Activated T-cell treated with anti-CD3 and anti-CD28 coated beads, Interleukin-2, amount 50 U/mL, for 4 hours (primary cell): ENCODE results near the gene CXCR1. TPM values are rescaled to one million over a fixed set of nuclear protein-coding genes. Genes with fewer than 3 reads are reported as not detected.
"Not testable (repeated sequence)": the region's sequence is repeated elsewhere in the genome, so short reads cannot be mapped to it uniquely, and the experiment has no call there.

Source experiments
- ATAC-seq, 2 donors: fragments of 200-7000 bp; cut with Tn5 transposase; one replicate each; pipeline ENCODE4 v1.10.0; 2021
- DNase-seq: peaks from one replicate; pipeline ENCODE4 v3.0.0-alpha.2; 2020
- H3K27me3 Mint-ChIP-seq: one replicate; pipeline ENCODE4 v1.8.0; 2021; ENCODE audit warnings: low read depth, mixed read lengths
- H3K36me3 Mint-ChIP-seq: one replicate; pipeline ENCODE4 v1.8.0; 2022; ENCODE audit warnings: mixed read lengths; ENCODE audit not compliant: insufficient read depth
- H3K4me1 Mint-ChIP-seq: one replicate; pipeline ENCODE4 v1.8.0; 2021; ENCODE audit warnings: low read depth, mixed read lengths
- H3K4me3 Mint-ChIP-seq: one replicate; pipeline ENCODE4 v1.8.0; 2021; ENCODE audit warnings: mild to moderate bottlenecking, moderate library complexity, mixed read lengths
- H3K9me3 Mint-ChIP-seq: one replicate; pipeline ENCODE4 v1.8.0; 2021; ENCODE audit warnings: mixed read lengths
- total RNA-seq, 3 donors: library from RNA; stranded (reverse); gene quantifications; one replicate each; pipeline ENCODE4 v1.2.1, GENCODE V29; 2021

CXCR1 gene
- total RNA-seq, 3 donors from 2014 or later, result not detected

GRCh38 chr2:218145124-218145523 is 21.6 kb downstream of the CXCR1 start:
- Mint-ChIP-seq H3K36me3 (no peaks in the 10 kb centered on the region), H3K27me3 (peaks cover 11% of the 10 kb centered on the region), H3K4me1 (no peaks in the 10 kb centered on the region), H3K4me3 (no peak overlapping the region), H3K9me3 (no peaks in the 10 kb centered on the region)
- ATAC-seq (no peak), DNase-seq (no peak)

DNA sequence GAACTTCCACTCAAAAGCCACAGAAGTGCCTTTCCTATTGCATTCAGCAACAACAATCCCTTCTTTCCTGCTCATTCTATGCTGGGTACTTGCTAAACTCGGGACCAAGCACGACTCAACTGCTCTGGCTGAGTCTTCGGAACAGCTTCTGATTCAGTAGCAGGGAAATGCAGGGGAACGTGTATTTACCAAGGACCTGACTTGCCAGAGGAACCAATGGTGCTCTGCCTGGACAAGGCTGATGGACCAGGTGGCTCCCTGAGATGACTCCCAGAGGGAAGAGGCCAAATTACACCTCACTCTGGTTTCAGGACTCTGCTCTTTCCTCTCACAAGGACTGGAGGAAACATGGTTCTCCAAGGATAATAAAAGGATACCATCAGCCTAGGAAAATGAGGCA is 28.7 kb downstream of the CXCR1 start:
- H3K27me3 Mint-ChIP-seq, result peaks cover 46% of the 10 kb centered on the region
- H3K36me3 Mint-ChIP-seq, result no peaks in the 10 kb centered on the region
- no peaks in the 10 kb centered on the region for H3K4me1 Mint-ChIP-seq
- H3K9me3 Mint-ChIP-seq, result no peaks in the 10 kb centered on the region
- DNase-seq (no peak), ATAC-seq (no peak)
- H3K4me3 Mint-ChIP-seq, result no peak overlapping the region

DNA sequence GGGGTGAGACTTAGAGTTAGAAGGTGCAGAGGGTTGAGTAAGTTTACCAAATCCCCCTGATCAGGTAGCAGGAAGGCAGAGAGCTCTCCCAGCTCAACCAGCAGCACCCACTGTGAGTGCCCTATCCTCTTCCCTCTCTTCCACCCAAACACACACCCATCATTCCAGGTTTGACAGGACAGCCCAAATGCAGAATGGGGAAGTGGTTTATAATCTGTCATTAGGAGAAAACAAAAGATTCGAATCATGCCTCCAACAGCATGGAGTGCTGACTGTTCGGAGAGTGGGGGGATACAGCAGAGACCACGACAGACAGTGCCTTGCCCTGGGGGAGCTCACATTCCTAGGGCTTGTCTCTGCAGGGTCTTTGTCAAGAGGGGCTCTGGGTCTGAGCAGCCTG is 29.2 kb downstream of the CXCR1 start:
- no peaks in the 10 kb centered on the region for H3K36me3 Mint-ChIP-seq
- peaks cover 46% of the 10 kb centered on the region for H3K27me3 Mint-ChIP-seq
- ATAC-seq, result no peak
- no peaks in the 10 kb centered on the region for H3K9me3 Mint-ChIP-seq
- no peaks in the 10 kb centered on the region for H3K4me1 Mint-ChIP-seq
- DNase-seq, result no peak
- no peak overlapping the region for H3K4me3 Mint-ChIP-seq

- Mint-ChIP-seq H3K9me3 (no peaks in the 10 kb centered on the region), H3K4me1 (no peaks in the 10 kb centered on the region), H3K4me3 (no peak overlapping the region), H3K36me3 (no peaks in the 10 kb centered on the region), H3K27me3 (peaks cover 13% of the 10 kb centered on the region)
- ATAC-seq (no peak), DNase-seq (no peak)
Observed at GRCh38 chr2:218130822-218131221, 35.9 kb downstream of the CXCR1 start.

GRCh38 chr2:218130377-218130776 is 36.4 kb downstream of the CXCR1 start:
- H3K4me3 Mint-ChIP-seq, result no peak overlapping the region
- H3K4me1 Mint-ChIP-seq, result peaks cover 4% of the 10 kb centered on the region
- H3K36me3 Mint-ChIP-seq, result no peaks in the 10 kb centered on the region
- H3K9me3 Mint-ChIP-seq, result no peaks in the 10 kb centered on the region
- ATAC-seq (no peak), DNase-seq (no peak)
- peaks cover 13% of the 10 kb centered on the region for H3K27me3 Mint-ChIP-seq

- DNase-seq, result no peak
- H3K36me3 Mint-ChIP-seq, result no peaks in the 10 kb centered on the region
Observed at GRCh38 chr2:218129458-218130135, 37.2 kb downstream of the CXCR1 start.

DNA sequence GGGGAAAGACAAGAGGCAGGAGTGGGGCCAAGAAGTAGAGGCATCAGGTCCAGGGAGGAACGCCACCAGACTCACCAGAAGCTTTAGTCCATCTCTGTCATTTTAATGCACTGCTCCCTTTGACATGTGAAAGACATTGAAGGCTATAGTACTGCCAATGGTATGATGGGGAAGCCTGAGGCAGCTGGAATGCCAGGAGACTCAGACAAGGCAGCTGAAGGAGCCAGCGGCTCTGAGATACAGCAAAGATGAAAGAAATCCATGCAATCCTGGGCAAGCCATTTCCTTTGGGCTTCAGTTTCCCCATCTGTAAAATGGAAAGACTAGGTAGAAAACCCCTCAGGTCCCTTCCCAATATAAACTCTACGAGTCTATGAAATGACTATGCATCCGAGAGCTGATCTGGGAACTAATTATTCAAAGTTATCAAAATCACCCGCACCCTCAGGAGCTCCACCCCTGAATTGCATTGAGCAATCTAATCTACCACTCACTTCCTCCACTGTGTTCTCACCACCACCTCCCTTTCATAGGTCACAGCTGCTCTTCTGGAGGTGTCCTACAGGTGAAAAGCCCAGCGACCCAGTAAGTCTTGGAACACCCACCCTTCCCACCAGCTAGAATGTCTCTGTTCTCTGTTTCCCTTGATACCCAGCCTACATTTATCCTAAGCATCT is 37.8 kb downstream of the CXCR1 start:
- no peaks in the 10 kb centered on the region for H3K36me3 Mint-ChIP-seq
- H3K4me1 Mint-ChIP-seq, result peaks cover 5% of the 10 kb centered on the region
- ATAC-seq, result no peak
- H3K27me3 Mint-ChIP-seq, result peaks cover 16% of the 10 kb centered on the region
- no peaks in the 10 kb centered on the region for H3K9me3 Mint-ChIP-seq
- no peak for DNase-seq
- no peak overlapping the region for H3K4me3 Mint-ChIP-seq

More at GRCh38 chr2:218129458-218130135, 37.2 kb downstream of the CXCR1 start:
- Mint-ChIP-seq H3K4me3 (no peak overlapping the region), H3K27me3 (peaks cover 14% of the 10 kb centered on the region), H3K9me3 (no peaks in the 10 kb centered on the region), H3K4me1 (peaks cover 5% of the 10 kb centered on the region)
- no peak for ATAC-seq

DNA sequence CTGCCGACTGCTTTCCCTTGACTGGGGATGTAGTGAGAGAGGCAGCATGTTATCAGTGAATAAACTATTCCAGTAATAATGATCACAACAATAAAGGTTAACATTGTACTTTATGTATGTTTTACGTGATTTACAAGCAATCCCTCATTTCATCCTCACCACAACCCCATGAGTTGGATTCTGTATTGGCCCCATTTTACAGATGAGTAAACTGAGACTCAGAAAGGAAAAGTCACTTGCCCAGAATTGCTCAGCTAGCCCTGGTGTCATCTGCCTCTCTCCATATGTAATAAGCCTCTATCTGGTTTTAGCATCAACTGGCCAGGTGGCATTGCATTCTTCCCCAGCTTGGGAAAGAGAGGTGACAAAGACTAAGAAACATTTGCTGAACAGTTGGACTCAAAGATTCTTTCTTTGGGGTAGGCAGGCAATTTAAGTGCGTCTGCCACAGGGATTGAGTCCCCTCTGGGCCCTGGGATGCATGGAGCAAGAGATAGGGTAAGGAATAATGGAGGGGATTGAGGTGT is 38.8 kb downstream of the CXCR1 start:
- no peak for DNase-seq
- Mint-ChIP-seq H3K9me3 (peaks cover 1% of the 10 kb centered on the region), H3K27me3 (peaks cover 16% of the 10 kb centered on the region), H3K4me1 (peaks cover 5% of the 10 kb centered on the region), H3K36me3 (no peaks in the 10 kb centered on the region), H3K4me3 (no peak overlapping the region)
- ATAC-seq, result no peak

- Mint-ChIP-seq H3K4me3 (peak within 1 kb of the TSS; percentile 27), H3K9me3 (peaks cover 17% of the 10 kb centered on the region), H3K36me3 (no peaks in the 10 kb centered on the region), H3K4me1 (peaks cover 5% of the 10 kb centered on the region), H3K27me3 (peaks cover 16% of the 10 kb centered on the region)
- ATAC-seq, result no peak
- DNase-seq, result no peak
Observed at GRCh38 chr2:218125626-218126080, 41.1 kb downstream of the CXCR1 start, which contains the start of gene CXCR2. Gene CXCR2 (plus strand): TSS chr2:218126028. CDS start chr2:218134802, 8,774 bp downstream.

- Mint-ChIP-seq H3K27me3 (peaks cover 16% of the 10 kb centered on the region), H3K9me3 (peaks cover 17% of the 10 kb centered on the region), H3K4me3 (no peak overlapping the region), H3K4me1 (peaks cover 5% of the 10 kb centered on the region), H3K36me3 (no peaks in the 10 kb centered on the region)
- DNase-seq (no peak), ATAC-seq (no peak)
Observed at GRCh38 chr2:218125095-218125494, 41.7 kb downstream of the CXCR1 start.

DNA sequence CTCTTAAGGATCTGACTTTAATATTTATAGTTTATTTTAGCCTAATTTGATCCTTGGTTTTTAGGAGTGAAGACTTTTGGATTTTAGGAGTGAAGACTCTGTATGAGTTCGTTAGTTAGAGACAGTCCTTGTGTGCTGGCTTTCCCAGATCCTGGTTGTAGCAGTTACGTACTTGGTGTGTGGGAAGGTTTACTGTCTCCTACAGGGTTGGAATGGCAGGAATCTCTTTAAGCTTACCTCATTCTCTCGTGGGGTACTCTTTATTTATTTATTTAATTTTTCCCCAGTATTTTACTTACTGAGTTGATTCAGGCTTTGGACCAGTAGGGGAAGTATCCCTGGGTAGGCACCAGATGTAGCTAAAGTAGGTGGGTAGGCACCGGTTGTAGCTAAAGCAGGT is 42.8 kb downstream of the CXCR1 start:
- Mint-ChIP-seq H3K27me3 (peaks cover 20% of the 10 kb centered on the region), H3K36me3 (no peaks in the 10 kb centered on the region)
- no peak for ATAC-seq

DNA sequence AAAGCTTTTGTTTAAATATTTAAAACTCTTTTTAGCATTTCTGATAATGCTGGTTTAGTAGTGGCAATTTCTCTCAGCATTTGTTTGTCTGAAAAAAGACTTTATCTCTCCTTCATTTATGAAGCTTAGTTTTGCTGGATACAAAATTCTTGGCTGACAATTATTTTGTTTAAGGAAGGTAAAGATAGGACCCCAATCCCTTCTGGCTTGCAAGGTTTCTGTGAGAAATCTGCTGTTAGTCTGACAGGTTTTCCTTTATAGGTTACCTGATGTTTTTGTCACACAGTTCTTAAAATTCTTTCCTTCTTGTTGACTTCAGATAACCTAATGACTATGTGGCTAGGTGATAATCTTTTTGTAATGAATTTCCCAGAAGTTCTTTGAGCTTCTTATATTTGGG is 44.5 kb downstream of the CXCR1 start:
- H3K9me3 Mint-ChIP-seq, result peaks cover 27% of the 10 kb centered on the region
- ATAC-seq, H3K36me3 Mint-ChIP-seq, DNase-seq, H3K4me1 Mint-ChIP-seq, H3K4me3 Mint-ChIP-seq: not testable (repeated sequence)
- peaks cover 20% of the 10 kb centered on the region for H3K27me3 Mint-ChIP-seq

More for the DNA sequence above, 42.8 kb downstream of the CXCR1 start:
- peaks cover 20% of the 10 kb centered on the region for H3K9me3 Mint-ChIP-seq
- H3K4me1 Mint-ChIP-seq, result peaks cover 5% of the 10 kb centered on the region
- H3K4me3 Mint-ChIP-seq, result no peak overlapping the region
- no peak for DNase-seq

GRCh38 chr2:218121789-218122188 is 45.0 kb downstream of the CXCR1 start:
- H3K9me3 Mint-ChIP-seq, result peaks cover 27% of the 10 kb centered on the region
- not testable (repeated sequence) for ATAC-seq, DNase-seq, H3K36me3 Mint-ChIP-seq, H3K4me1 Mint-ChIP-seq, H3K4me3 Mint-ChIP-seq
- H3K27me3 Mint-ChIP-seq, result peaks cover 20% of the 10 kb centered on the region
